HG03442 (cell line): ENCODE measurements around the gene STEAP1.
A peak's percentile ranks its signal among the peaks of the same experiment; 100 is the strongest.
"Not testable (repeated sequence)": the region's sequence is repeated elsewhere in the genome, so short reads cannot be mapped to it uniquely, and the experiment has no call there.

ENCODE experiments used
- ATAC-seq: cut with Tn5 transposase; IDR thresholded peaks from one replicate; pipeline ENCODE4 v1.9.1; 2021; ENCODE audit warnings: mild to moderate bottlenecking, moderate library complexity; ENCODE audit not compliant: unreplicated experiment

The STEAP1 gene

DNA sequence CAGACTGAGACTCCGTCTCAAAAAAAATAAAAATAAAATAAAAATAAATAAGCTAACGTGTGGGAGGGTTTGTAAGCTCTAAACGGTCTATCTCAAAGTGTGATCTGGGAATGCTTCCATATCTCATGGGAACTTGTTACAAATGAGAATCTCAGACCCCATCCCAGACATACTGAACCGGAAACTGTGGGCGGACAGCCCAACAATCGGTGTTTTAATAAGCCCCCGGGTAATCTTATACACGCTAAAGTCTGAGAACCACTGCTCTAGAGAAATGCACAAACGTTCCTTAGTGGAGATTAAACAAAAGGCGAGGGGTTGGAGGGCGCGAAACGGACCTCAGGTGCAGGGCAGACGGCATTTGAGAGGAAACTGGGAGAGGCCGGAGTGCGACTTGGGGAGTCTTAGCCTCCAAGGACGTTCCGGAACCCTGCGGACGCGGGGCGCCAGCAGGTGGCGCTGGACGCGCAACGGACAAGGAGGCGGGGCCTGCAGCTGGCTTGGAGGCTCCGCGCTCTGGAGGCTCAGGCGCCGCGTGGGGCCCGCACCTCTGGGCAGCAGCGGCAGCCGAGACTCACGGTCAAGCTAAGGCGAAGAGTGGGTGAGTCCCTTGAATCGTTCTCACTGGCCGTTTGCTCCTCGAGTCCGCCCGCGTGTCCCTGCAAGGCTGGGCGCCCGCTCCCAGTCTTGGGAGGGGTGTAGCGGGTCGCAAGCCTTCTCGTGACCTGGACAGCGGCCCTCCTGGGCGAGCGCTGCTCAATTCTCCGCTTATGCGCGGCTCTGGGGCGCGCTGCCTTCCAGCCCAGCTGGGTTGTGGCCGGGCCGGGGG, at the start of gene STEAP1:
STEAP1 (plus strand) TSS at position 527 of the 829 bp plus-strand sequence. CDS start 5,320 bp downstream, outside the sequence.
- peak; percentile 97 for ATAC-seq

DNA sequence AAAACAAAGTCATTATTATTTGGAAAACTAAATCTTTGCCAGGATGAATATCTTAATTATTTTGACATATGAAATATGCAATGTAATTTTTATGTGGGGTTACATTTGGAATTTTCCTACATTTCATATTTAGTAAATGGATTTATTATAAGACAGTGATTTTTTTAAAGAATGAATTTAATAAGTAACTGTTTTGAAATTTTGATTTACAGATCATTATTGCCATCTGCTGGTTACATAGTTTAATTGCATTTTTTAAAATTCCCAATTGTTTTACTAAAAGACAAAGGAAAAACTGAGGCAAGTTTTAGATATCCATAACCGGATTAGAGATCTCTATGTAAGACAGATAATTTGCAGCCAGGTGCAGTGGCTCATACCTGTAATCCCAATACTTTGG, 39.3 kb upstream of the STEAP1 start:
- ATAC-seq, result not testable (repeated sequence)

DNA sequence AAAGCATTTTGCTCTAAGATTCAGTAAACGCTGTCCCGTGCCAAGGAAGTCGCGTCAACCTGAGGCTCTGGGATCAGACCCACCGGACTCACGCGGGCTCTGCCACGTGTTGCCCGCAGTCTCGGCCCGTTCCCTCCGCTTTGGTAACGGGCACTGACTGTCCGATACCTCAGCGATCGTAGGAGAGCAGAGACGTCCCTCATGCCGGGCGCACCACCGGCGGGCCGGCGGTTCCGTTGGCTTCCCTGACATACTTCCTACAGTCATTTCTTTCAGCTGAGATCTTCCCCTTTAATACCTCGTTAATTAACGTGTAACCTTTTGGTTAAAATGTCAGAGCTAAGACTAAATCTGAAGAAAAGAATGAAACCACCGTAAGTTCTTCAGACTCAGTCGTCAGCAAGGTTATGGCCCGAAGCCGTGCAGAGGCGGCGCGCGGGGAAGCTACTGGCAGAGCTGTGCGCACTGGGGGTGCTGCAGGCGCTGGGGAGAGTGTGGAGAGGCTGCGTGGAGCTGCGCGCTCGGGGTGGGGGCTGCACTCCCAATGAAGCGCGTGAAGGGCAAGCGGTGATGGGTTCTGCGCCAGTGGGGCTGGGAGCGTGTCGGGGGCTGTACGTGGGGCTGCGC, 35.6 kb upstream of the STEAP1 start:
- ATAC-seq, result not testable (repeated sequence)

- ATAC-seq, result no peak
These were observed 34.9 kb upstream of the STEAP1 start for GRCh38 chr7:90119178-90119971.

DNA sequence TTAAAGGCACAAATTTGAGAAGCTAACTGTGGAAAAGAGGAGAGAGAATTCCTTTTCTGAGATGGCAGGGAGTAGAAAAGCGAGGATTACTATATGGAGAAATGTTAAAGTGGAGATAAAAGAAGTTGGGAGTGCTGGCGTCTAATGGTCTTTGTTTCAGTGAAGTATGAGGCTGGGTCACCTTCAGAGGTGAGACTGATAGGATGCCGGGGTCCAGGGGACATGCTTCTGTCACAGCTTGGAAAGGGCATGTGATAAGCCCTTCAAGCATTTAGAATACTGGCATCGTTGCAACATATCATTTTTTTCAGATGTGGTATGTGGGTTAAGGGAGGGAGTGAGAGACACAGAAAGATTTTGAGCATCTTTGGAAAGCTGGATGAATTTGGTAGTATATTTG, 34.1 kb upstream of the STEAP1 start:
- not testable (repeated sequence) for ATAC-seq

- ATAC-seq, result not testable (repeated sequence)
These were observed 22.5 kb upstream of the STEAP1 start for GRCh38 chr7:90131746-90132145.

- not testable (repeated sequence) for ATAC-seq
These were observed 6.9 kb upstream of the STEAP1 start for GRCh38 chr7:90147079-90147960.

DNA sequence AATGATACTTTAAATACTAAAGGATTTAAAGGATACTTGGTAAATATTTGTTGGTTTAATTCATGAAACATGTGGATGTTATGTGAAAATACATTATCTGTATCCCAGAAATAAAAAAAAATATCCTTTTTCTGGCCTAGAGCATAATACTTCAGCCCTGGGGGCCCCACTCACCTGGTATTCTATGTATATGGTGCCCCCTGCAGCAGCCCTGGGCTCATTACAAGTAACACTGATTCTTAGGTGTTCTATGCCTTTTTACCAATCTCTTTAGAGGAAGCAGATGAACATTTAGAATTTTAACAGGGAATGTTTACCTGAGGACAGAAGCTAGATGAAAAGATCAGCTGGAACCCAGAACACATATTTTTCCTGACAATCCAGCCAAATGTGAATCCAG, 4.8 kb upstream of the STEAP1 start:
- not testable (repeated sequence) for ATAC-seq

GRCh38 chr7:90151884-90152283, 2.4 kb upstream of the STEAP1 start:
- ATAC-seq, result not testable (repeated sequence)

- not testable (repeated sequence) for ATAC-seq
These were observed 1.5 kb upstream of the STEAP1 start for GRCh38 chr7:90152642-90153253.

GRCh38 chr7:90155206-90155605, 937 bp downstream of the STEAP1 start:
- no peak for ATAC-seq

DNA sequence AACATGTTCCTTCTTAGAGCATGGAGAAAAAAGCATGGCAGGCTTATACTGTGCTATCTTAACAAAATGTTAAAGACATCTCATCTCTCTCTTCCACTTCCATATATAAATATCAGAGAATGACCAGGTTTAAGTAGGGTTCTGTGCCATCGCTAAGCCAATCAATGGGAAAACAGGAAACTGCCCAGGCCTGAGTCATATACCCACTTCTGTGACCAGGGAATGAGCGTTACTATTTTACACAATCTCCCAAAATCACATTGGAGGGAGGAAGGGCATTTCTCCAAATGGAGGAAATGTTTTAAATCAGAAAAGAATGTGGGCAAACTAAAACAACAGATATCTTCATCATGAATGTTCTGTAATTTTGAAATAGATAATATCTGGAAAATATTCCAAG, 3.1 kb downstream of the STEAP1 start:
- ATAC-seq, result not testable (repeated sequence)

DNA sequence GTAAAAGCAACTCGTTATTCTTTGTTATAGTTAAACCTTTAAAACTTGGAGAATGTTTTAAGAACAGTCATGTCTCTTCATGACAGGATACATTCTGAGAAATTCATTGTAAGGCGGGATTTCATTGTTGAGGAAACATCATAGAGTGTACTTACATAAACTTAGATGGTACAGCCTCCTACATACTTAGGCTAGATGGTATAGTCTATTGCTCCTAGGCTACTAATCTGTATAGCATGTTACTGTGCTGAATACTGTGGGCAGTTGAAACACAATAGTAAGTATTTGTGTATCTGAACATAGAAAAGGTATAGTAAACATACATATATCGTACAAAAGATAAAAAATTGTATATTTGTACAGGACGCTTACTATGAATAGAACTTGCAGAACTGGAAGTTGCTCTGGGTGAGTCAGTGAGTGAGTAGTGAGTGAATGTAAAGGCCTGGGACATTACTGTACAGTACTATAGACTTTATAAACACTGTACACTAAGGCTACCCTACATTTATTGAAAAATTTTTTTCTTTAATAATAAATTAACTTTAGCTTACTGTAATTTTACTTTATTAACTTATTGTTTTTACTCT, 3.6 kb downstream of the STEAP1 start:
- not testable (repeated sequence) for ATAC-seq

DNA sequence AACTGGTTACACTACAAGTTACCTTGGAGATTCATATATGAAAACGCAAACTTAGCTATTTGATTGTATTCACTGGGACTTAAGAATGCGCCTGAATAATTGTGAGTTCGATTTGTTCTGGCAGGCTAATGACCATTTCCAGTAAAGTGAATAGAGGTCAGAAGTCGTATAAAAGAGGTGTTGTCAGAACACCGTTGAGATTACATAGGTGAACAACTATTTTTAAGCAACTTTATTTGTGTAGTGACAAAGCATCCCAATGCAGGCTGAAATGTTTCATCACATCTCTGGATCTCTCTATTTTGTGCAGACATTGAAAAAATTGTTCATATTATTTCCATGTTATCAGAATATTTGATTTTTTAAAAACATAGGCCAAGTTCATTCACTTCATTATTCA, 9.3 kb downstream of the STEAP1 start:
- no peak for ATAC-seq

DNA sequence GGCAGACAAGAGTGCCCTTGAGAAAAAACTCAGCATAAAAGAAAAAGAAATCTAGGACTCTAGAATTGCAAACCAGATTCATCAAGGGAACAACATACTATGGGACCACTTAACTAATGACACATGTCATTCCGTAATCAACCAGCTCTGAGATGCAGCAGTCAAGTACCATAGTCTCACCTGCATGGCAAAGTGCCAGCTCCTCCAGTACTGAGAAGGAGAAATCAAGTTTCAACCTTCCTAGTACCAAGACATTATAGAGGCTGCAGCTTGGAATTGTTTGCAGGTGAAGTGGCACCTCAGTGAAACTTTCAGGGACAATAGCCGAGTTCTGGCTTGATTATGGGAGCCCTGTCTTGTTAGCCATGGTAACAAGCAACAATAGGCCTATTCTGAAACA, 11.5 kb downstream of the STEAP1 start:
- no peak for ATAC-seq

GRCh38 chr7:90166153-90166552, 11.9 kb downstream of the STEAP1 start:
- ATAC-seq, result no peak

DNA sequence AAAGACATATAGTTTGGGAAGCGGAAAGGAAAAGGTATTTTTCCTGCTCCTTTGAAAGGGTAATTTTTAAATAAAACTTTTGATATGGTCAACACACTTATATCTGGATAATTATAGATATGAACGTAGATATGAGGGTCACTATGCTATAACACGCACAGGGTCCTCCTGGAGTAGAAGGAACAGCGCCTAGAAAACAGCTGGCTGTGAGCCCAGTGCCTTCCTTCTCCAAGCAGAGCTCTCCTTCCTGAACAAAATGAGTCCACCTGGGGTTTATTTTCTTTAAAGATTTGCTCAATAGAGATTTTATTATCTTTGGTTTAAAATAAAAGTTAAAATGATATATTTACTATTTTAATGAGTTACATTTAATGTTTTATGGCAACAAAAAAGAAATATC, 13.1 kb downstream of the STEAP1 start:
- no peak for ATAC-seq

- no peak for ATAC-seq
These were observed 15.6 kb downstream of the STEAP1 start for GRCh38 chr7:90169891-90170290.

DNA sequence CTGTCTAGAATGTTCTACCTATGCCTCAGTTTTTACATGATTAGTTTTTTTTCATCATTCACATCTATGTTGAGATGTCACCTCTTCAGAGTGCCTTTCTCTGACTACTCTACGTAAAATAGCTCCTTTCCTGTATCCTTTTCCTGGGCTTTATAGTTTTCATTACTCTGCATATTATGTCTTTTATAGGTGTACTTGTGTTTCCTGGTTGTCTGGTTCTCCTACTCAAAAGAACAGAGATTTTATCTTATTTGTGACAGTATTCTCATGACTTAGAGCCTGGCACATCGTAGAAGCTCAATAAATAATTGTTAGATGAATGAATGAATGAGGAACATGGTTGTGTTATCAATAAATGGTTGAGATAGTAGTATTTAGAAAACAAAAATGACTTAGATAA, 17.9 kb downstream of the STEAP1 start:
- ATAC-seq, result no peak

DNA sequence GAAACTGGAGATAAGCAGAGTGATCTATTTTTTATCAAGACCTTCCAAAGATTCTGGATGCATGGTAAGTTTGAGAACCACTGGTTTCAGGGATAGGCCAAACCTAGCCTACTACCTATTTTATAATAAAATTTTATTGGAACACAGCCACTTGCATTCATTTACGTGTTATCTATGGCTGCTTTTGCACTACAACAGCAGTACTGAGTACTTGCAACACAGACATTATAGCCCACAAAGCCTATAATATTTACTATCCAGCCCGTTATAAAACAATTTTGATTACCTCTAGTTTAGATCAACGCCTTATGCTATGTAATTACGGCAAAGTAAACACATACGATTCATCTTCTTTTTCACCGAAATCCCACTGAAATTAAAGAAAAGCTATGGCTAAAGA, 18.4 kb downstream of the STEAP1 start:
- ATAC-seq, result no peak
